Iris pigment epithelial cell (primary cell): Measurements from ENCODE around the gene LRRC4.

Experiments
- DNase-seq: peaks from one replicate; pipeline ENCODE4 v3.0.0-alpha.2; 2011; ENCODE audit warnings: low read depth

LRRC4 gene

GRCh38 chr7:128031901-128032604 lies 816 bp upstream of the LRRC4 start:
- DNase-seq, result peak; percentile 96

GRCh38 chr7:128030263-128030653 lies 979 bp downstream of the LRRC4 start:
- DNase-seq, result no peak

DNA sequence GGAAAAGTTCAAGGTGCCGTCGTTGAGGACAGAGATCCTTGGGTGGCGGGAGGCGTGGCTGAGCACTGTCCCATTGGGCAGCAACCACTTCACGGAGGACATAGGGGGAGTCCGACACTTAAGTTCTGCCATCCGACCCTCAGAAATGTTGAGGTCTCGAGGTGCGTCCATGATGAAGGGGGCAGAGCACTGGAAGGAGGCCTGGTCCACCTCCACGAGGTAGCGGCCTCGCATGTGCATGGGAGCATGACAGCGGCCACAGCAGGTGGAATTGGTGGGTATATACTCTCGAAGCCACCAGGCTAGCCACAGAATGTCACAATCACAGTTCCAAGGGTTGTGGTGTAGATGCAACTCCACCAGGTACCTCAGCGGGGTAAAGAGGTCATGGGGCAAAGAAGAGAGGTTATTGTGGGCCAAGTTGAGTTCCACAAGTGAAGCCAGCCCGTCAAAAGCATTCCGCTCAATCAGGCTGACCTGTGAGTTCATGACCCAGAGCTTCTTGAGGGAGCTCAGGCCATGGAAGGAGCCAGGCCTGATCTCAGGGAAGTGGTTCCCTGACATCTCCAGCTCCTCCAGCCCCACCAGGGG lies 1.7 kb downstream of the LRRC4 start:
- DNase-seq, result no peak

DNA sequence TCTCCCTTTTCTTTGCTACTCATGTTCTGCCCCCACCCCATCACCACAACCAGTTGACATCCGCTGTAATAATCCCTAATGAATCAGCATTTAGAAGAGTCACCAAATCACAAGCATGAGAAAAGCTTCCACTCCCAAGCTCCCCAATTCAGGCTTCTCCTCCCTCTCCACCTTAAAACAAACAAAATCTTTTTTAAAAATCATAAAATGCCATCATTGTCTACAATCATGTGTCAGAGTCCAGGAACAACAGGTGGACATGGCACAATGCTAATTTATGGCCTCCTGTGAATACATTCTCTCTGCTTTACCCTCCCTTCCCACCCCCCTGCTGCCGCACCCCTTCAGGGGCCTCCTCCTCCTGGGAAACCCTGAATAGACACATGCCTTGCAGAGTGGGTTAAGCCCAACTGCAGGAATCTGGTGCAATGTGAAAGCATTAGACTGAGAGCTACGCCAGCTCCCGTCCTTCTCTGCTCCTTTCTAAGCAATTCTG lies 3.7 kb downstream of the LRRC4 start:
- peak; percentile 36 for DNase-seq

- DNase-seq, result no peak
Observed at GRCh38 chr7:128026551-128026950, 4.7 kb downstream of the LRRC4 start.

DNA sequence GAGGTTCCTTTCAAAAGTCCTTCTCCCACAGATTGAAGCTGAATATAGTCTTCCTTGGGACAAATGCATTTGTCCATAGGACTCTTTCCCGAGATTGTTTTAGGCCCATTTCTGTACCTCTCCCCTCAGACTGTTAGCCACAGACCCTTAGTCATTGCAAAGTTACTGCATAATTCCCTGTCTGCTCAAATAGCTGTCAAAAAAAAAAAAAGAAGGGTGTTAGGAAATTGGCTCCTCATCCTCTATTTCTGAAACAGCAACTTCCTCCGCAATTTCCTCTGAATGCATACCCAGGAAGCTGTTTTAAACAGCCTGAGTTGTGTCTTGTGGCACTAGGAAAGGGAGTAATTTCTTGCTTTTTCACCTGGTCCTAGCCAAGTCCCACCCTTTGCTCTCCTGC lies 5.4 kb downstream of the LRRC4 start:
- no peak for DNase-seq

- DNase-seq, result peak; percentile 63
Observed at GRCh38 chr7:128025380-128025779, 5.9 kb downstream of the LRRC4 start.

DNA sequence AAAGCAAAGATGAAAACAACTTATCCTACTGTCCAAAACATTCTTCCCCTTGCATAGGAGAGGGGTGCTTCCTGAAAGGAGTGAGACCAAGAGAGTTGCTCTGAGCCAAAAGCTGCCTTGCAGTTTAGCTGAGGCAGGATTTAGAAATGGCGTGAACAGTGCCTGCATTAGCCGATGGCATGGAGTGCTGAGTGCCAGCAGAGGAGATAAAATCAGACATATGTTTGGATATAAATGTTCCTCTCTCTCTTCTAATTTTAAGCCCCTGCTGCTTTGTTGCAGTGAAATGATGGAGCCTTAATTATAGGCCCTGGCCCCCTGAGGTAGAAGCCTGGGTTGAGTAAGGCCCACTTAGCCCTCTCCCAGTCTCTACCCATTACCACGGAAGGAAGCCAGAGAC lies 7.1 kb downstream of the LRRC4 start:
- DNase-seq, result no peak

- DNase-seq, result peak; percentile 79
Observed at GRCh38 chr7:128022631-128023532, 8.4 kb downstream of the LRRC4 start.

GRCh38 chr7:128021366-128021765 lies 9.9 kb downstream of the LRRC4 start:
- peak; percentile 37 for DNase-seq

GRCh38 chr7:128020159-128020558 lies 11.1 kb downstream of the LRRC4 start:
- no peak for DNase-seq

GRCh38 chr7:128019288-128019687 lies 11.9 kb downstream of the LRRC4 start:
- no peak for DNase-seq

GRCh38 chr7:128017862-128018845 lies 13.1 kb downstream of the LRRC4 start:
- peak; percentile 36 for DNase-seq

DNA sequence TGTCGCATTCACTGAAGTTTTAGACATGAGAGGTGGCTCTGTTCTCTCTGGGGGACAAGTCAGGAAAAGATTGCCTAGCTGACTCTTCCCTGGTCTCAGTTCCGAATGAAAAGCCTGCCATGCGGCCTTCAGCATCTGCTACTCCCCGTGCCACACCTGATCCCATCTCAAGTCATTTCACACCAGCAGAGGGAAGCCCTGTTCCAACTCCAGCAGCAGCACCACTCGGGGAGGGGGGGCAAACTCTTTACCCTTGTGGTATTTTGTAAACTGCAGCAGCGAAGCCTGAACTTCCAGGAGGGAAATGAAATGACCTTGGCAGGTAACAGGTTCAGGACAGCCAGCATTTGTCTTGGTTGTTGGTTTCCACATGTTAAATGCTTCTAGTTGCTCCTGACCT lies 13.8 kb downstream of the LRRC4 start:
- no peak for DNase-seq

DNA sequence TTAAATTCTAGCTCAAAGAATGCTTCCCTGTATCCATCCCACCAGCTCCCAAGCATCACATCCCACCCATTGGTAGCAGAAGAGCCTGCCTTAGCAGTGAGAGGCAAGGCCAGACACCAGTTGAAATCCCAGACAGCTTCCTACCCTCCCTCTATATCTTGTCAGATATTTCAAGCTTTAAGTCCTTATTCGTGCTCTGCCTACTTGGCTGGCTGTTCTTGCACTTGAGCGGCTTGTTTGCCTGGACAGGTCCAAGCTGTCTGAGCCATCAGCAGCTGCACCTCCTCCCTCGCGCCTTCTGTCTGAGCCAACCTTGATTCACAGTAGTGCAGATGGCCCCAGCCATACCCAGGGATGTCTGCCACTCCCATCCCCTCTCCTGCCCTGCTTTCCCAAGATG lies 16.4 kb downstream of the LRRC4 start:
- no peak for DNase-seq

- no peak for DNase-seq
Observed at GRCh38 chr7:128011131-128011661, 20.0 kb downstream of the LRRC4 start.

- no peak for DNase-seq
Observed at GRCh38 chr7:128010391-128011127, 20.7 kb downstream of the LRRC4 start.

DNA sequence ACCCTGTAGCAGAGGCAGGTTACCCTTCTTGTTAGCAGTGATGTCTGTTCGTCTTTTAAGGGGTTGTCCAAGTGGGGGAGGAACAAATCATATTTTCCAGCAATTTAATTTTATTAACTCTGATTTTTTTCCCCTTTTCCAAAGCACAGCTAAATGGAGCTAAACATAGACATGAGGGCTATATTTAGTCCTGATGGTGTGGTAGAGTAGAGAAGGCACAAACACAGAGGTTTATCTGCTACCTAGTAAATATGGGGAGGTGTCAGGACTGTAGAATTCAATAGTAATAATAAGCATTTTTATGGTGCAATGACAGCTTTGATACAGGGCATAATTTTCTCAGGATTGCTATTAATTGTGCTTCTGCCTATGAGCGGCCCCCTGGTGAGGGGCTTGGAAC lies 22.5 kb downstream of the LRRC4 start:
- DNase-seq, result no peak

GRCh38 chr7:128008141-128008540 lies 23.1 kb downstream of the LRRC4 start:
- DNase-seq, result no peak

- DNase-seq, result no peak
Observed at GRCh38 chr7:128007303-128007680, 23.9 kb downstream of the LRRC4 start.
